ENCODE data around the gene LRRC14B.
A peak's percentile ranks its signal among the peaks of the same experiment; 100 is the strongest.

The LRRC14B gene

DNA sequence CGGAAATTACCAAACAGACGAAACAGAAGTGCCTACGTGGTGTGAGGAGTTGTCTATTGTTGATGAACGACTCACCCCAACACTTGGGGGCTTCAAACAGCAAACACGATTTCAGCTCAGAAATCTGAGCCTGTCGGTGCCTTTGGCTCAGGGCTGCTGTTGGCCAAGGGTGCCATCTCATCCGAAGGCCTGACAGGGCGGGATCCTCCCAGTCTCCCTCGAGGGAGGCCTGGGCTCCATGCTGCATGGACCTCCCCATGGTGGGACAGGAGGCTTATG, 1.3 kb downstream of the LRRC14B start:
- DNase-seq (ENCODE audit: low spot score) = no peak

DNA sequence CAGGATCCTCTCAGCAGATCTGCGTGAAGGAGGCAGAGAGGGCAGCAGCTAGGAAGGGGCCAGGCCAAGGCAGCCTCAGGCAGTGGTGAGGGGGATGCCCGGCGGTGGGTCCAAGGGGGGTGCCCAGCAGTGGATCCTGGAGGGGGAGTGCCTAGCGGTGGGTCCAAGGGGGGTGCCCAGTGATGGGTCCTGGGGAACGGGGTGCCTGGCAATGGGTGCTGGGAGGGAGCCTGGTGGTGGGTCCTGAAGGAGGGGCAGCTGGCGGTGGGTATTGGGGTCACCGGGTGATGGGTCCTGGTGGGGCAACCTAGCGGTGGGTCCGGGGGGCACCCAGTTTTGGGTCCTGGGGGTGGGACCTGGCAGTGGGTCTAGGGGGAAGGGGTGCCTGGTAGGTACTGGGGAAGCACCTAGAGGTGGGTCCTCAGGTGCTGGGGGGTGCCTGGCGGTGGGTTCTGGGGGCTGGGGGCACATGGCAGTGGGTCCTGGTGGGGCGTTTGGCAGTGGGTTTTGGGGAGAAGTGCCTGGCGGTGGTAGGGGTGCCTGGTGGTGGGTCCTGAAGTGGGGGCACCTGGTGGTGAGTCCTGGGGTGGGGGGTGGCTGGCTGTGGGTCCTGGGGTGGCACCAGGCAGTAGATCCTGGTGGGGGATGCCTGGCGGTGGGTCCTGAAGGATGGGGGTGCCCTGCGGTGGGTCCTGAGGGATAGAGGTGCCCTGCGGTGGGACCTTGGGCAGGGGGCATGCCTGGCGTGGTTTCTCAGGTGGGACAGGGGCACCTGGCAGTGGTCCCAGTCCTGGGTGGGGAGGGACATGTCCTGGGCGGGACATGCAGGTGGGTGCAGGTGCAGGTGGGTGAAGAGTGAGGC, 1.9 kb downstream of the LRRC14B start:
- DNase-seq (ENCODE audit: low spot score) = no peak

GRCh38 chr5:194102-194501, 2.8 kb downstream of the LRRC14B start:
- no peak for DNase-seq (ENCODE audit: low spot score)

- no peak for DNase-seq (ENCODE audit: low spot score)
These were observed 3.4 kb downstream of the LRRC14B start for GRCh38 chr5:194603-195209.

GRCh38 chr5:195401-196160, 4.3 kb downstream of the LRRC14B start:
- no peak for DNase-seq (ENCODE audit: low spot score)

DNA sequence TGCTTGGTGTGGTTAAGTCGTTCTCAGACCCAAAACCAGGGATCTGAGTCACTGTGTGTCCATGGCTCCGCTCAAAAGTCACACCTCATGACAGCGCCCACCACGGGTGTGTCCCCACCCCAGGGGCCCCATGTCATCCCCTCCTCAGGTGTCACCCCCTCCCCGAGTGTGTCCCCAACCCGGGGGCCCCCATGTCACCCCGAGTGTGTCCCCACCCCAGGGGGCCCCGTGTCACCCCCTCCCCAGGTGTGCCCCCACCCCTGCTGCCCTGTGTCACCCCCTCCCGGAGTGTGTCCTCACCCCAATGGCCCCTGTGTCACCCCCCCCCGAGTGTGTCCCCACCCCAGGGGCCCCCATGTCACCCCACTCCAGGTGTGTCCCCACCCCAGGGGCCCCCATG, 5.1 kb downstream of the LRRC14B start:
- DNase-seq (ENCODE audit: low spot score) = no peak

GRCh38 chr5:197031-197430, 5.7 kb downstream of the LRRC14B start:
- peak; percentile 53 for DNase-seq (ENCODE audit: low spot score)

GRCh38 chr5:197892-198489, 6.7 kb downstream of the LRRC14B start:
- DNase-seq (ENCODE audit: low spot score) = no peak

- no peak for DNase-seq (ENCODE audit: low spot score)
These were observed 7.4 kb downstream of the LRRC14B start for GRCh38 chr5:198516-199196.

GRCh38 chr5:199197-199949, 8.1 kb downstream of the LRRC14B start:
- DNase-seq (ENCODE audit: low spot score) = no peak

DNA sequence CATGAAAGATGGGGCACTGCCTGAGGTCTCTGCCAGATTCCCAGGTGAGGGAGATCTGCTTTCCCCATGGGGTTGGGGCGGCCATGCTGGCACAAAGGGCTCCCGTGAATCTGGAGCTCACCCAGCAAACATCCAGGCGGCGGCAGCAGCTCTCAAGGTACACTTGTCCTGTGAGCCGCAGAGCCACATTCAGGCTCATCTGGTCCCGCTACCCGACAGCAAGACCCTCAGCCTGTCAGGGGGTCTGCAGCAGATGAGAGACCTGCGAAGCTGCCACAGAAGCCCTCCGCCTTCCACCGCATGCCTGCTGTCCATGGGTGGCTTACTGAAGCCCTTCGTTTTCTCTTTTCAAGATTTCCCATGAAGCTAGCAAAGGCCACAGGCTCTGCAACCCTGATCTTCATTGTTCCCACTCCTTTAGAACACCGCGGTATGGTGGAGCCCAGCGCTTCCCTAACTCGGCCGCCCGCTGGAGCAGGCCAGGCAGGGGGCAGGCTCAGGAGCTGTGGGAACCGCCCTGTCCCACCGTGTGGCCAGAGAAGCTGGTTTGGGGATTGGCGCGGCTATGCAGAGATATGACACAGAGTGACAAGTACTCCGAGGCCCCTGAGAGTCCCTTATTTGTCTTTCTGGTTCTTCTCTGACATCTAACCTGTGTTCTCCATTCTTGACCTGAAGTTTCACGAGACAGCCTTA, 8.8 kb downstream of the LRRC14B start:
- DNase-seq (ENCODE audit: low spot score) = no peak

GRCh38 chr5:200985-201384, 9.7 kb downstream of the LRRC14B start:
- DNase-seq (ENCODE audit: low spot score) = no peak

GRCh38 chr5:201672-202071, 10.4 kb downstream of the LRRC14B start:
- no peak for DNase-seq (ENCODE audit: low spot score)

DNA sequence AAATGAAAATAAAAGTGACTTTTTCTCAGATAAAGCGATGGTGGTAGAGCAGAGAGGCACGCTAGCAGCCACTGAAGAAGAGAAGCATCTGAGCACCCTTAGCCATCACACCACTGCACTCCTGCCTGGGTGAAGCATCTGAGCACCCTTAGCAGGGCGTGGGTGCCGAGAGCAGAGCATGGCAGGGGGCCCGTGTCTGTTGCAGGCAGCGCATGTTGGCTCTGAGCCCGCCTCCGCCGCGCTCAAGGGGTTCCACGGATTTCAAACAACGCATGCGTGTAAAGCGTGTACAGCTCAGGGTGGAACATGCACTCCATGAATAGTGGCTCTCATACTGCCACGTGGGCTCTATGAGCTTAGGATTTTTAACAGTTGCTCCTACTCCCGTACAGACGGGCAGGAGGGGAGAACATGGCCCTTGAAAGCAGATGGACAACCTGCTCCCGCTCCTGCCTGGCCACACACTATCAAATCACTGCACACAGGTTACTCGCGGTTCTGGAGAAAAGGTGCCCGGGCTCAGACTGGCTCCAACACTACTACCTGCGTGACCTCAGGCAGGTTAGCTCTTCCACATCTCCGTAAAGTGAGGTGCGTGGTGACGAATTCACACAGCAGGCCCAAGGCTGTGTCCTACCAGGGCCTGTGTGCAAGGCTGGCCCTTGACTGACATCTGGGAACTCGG, 12.1 kb downstream of the LRRC14B start:
- no peak for DNase-seq (ENCODE audit: low spot score)

GRCh38 chr5:204001-204400, 12.7 kb downstream of the LRRC14B start:
- no peak for DNase-seq (ENCODE audit: low spot score)

DNA sequence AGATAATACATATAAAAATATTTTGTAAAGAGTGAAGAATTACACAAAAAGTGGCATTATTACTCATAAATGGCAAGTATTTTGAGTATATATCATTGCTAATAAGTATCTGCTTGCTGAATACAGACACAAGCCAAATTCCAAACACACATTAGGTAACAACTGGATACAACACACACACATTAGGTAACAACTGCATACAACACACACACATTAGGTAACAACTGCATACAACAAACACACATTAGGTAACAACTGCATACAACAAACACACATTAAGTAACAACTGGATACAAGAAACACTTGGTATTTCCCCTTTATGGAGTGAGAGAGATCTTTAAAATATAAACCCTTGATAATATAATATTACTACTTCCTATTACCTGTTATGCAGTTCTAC, 13.2 kb downstream of the LRRC14B start:
- DNase-seq (ENCODE audit: low spot score) = no peak

GRCh38 chr5:204966-205670, 13.8 kb downstream of the LRRC14B start:
- no peak for DNase-seq (ENCODE audit: low spot score)

DNA sequence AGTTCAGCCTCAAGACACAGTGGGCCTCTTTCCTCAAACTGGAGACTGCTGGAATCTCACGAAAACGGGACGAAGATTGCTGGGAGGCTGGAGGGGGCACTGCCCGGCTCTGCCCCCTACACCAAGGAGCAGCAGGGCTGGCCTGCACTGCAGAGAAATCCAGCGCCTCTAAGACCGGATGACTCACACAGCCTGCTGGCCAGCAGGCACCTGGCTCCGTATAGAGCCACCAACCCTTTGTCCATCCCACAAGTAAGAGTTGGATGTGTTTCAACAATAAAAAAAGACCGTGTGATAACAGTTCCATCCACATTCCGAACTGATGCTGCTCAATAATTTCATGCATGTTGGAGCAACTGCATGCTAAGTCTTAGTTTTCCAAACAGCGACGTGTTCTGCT, 15.1 kb downstream of the LRRC14B start:
- DNase-seq (ENCODE audit: low spot score) = no peak

DNA sequence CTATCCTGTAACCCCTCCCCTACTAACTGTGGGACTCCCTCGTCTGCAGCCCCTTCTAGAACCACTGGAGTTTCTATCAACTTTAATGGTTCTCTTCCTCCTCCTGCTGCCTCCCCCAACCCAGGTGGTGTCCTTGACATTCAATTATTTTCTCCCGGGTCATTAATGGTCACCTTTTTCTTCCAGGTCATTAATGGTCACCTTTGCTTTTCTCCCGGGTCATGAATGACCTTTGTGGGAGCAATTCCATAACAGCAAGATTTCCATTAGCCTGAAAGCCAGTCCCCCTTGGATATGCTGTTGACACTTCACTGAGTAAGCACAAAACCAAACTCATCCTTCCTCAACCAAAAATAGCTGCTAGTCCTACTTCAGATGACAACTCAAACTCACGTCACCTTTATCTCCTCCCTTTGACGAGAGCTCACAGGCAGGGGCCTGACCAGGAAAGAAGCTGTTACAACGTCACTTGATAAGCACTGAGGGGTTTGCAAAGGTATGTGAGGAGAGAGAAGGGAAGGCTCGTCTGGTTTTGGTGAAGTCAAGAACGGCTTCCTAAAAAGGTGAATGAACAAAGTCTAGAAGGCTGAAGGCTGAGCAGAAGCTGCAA, 15.7 kb downstream of the LRRC14B start:
- DNase-seq (ENCODE audit: low spot score) = no peak

Measured in pons (tissue), 1 donor.